ENCODE data around the gene SHQ1.

- TF ChIP-seq EZH2 (IDR thresholded peaks at IDR 0.05; ENCODE audit: borderline replicate concordance, low read depth, low read length, severe bottlenecking) (no peak), CTCF (IDR thresholded peaks at IDR 0.05; ENCODE audit: extremely low read depth in 1 of 2, insufficient read depth in 1 of 2, low read depth in 1 of 2, low read length in 2 of 2) (no peak), MAX (IDR thresholded peaks at IDR 0.05; ENCODE audit: insufficient read depth, insufficient read length) (no peak), POLR2A (IDR thresholded peaks at IDR 0.05; ENCODE audit: low read depth, low read length) (no peak), POLR2AphosphoS5 (IDR thresholded peaks at IDR 0.05; ENCODE audit: insufficient read depth, low read depth, low read length) (no peak), MYC (IDR thresholded peaks at IDR 0.05; ENCODE audit: low read depth, low read length) (no peak), JUN (IDR thresholded peaks at IDR 0.05; ENCODE audit: borderline replicate concordance, insufficient read depth, insufficient read length, low read depth) (no peak), GATA2 (IDR thresholded peaks at IDR 0.05; ENCODE audit: insufficient read depth, insufficient read length, low read depth, low read length) (no peak)
These were observed 145.2 kb downstream of the SHQ1 start for GRCh38 chr3:72702997-72703396.

All from endothelial cell of umbilical vein (primary cell).